ENCODE results near the gene ZNF717.
"Not testable (repeated sequence)": the region's sequence is repeated elsewhere in the genome, so short reads cannot be mapped to it uniquely, and the experiment has no call there.

GRCh38 chr3:75785081-75785755 is at the start of gene ZNF717:
- TF ChIP-seq CTCF (IDR thresholded peaks at IDR 0.05) (0 out of 2 replicates have a peak, but pooled peaks have one; percentile 16), CHD2 (IDR thresholded peaks at IDR 0.05; ENCODE audit: low read length, partially characterized antibody) (peak; percentile 28), POLR2AphosphoS5 (IDR thresholded peaks at IDR 0.05; ENCODE audit: low read depth, low read length) (peak; percentile 73)
- not testable (repeated sequence) for TF ChIP-seq FOXM1 (IDR thresholded peaks at IDR 0.05; ENCODE audit: low read depth); USF1 (IDR thresholded peaks at IDR 0.05; ENCODE audit: borderline replicate concordance, low read depth); REST (IDR thresholded peaks at IDR 0.05; ENCODE audit: low read depth, low read length); RCOR1 (IDR thresholded peaks at IDR 0.05; ENCODE audit: low read length); MEF2A (IDR thresholded peaks at IDR 0.05; ENCODE audit: borderline replicate concordance, low read depth); MXI1 (IDR thresholded peaks at IDR 0.05; ENCODE audit: low read depth, low read length)
